Astrocyte of the cerebellum (primary cell): Measurements from ENCODE around the gene OR11A1.

ENCODE experiments used
- DNase-seq: peaks from one replicate; pipeline ENCODE4 v3.0.0-alpha.2; 2011; ENCODE audit warnings: low read depth
- H3K4me3 ChIP-seq: 2 replicates; pipeline ENCODE4 v1.5.1; 2011; ENCODE audit warnings: mild to moderate bottlenecking, low read depth, low read length, moderate library complexity
- in situ Hi-C: cut with HindIII; loops from 2 replicates; pipeline ENCODE4 v1.10.0; 2017; ENCODE audit warnings: low sequenced_read_pairs
- TF ChIP-seq, protein P1 (sequence below): IDR thresholded peaks from 2 replicates; pipeline ENCODE4 v1.5.1; 2012; ENCODE audit warnings: low read length, low read depth, moderate library complexity, mild to moderate bottlenecking; ENCODE audit errors: missing control alignments

OR11A1 gene

DNA sequence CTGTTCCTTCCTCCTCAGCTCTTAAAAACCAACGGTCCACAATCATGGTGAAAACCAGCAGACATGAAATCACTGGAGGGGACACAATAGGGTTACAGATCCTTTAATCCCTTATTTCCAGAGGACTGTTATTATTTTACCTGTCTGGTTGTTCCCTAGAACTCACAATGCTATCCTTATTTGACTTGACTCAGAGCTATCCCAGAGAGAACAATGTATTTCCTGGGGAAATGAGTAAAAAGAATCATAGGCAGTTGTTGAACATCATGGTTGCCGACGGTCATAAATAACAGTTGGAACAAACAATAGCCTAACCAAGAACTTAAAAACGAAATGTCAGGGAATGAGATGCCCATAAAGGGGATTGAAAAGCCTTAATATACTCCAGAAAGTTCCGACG lies 9.4 kb upstream of the OR11A1 start:
- no peak overlapping the region for H3K4me3 ChIP-seq
- in situ Hi-C loops = no loop called here
- TF ChIP-seq, protein P1, sequence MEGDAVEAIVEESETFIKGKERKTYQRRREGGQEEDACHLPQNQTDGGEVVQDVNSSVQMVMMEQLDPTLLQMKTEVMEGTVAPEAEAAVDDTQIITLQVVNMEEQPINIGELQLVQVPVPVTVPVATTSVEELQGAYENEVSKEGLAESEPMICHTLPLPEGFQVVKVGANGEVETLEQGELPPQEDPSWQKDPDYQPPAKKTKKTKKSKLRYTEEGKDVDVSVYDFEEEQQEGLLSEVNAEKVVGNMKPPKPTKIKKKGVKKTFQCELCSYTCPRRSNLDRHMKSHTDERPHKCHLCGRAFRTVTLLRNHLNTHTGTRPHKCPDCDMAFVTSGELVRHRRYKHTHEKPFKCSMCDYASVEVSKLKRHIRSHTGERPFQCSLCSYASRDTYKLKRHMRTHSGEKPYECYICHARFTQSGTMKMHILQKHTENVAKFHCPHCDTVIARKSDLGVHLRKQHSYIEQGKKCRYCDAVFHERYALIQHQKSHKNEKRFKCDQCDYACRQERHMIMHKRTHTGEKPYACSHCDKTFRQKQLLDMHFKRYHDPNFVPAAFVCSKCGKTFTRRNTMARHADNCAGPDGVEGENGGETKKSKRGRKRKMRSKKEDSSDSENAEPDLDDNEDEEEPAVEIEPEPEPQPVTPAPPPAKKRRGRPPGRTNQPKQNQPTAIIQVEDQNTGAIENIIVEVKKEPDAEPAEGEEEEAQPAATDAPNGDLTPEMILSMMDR = no peak
- no peak for DNase-seq

DNA sequence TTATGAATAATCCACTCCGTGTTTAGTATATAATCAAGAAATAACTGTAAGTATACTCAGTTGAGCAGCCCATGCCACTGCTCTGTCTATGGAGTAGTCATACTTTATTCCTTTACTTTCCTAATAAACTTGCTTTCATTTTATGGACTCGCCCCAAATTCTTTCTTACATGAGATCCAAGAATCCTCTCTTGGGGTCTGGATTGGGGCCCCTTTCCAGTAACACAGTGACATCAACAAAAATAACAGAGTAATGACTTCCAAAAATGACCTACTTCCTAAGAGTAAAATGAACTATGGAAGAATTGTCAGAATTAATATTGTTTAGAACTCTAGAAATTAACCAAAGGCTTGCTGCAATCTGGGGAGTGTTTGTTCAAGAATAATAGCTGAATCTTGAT lies 8.9 kb upstream of the OR11A1 start:
- H3K4me3 ChIP-seq = no peak overlapping the region
- in situ Hi-C loops = no loop called here
- no peak for DNase-seq
- TF ChIP-seq, protein P1 = no peak

DNA sequence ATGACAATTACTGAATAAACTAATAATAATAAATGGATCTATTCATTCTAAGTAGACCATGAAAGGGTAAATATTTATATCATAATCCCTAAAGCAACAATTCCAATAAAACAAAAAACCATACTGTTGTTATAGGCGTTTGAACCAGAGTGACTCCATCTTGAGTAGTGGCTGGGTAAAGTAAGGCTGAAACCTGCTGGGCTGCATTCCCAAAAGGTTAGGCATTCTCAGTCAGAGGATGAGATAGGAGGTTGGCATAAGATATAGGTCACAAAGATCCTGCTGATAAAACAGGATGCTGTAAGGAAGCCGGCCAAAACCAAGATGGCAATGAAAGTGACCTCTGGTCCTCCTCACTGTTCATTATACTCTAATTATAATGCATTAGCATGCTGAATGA lies 8.4 kb upstream of the OR11A1 start:
- in situ Hi-C loops = no loop called here
- no peak overlapping the region for H3K4me3 ChIP-seq
- no peak for DNase-seq
- TF ChIP-seq, protein P1 = no peak

DNA sequence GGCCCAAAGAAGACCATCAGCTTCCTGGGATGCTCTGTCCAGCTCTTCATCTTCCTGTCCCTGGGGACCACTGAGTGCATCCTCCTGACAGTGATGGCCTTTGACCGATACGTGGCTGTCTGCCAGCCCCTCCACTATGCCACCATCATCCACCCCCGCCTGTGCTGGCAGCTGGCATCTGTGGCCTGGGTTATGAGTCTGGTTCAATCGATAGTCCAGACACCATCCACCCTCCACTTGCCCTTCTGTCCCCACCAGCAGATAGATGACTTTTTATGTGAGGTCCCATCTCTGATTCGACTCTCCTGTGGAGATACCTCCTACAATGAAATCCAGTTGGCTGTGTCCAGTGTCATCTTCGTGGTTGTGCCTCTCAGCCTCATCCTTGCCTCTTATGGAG lies 5.2 kb upstream of the OR11A1 start:
- DNase-seq = no peak
- TF ChIP-seq, protein P1 = no peak
- H3K4me3 ChIP-seq = no peak overlapping the region
- in situ Hi-C loops = no loop called here

DNA sequence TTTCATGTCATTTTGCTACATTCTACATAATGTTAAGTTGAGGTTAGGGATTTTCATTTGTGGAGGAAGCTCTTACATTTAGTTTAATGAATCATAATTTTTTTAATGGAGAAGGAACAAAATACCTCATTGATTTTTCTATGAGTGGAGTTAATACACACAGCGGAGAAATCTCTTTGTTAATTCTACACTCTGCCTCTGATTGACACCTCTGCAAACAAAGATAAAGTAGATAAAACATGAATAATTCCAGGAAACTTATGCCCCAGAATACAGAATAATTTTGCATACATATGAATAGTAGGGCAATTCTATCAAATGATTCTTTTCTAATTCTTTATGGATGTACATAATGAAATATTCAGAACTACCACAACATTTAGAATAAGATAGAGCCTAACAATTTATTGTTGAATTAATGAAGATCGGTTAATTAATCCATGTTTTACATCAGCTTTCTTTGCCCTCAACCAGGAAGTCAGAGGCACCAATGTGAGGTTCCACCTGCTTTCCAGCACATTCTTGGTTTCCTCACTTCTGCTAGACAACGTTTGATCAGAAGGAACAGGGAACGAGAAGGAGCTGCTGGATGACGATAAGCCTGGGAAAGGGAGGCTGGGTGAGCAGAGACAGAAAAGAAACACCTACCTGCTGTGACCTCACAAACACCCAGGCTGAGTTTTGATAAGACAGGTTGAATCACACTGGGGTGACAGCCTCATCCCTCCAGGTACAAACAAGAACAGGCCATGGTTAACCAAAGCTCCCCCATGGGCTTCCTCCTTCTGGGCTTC lies 4.3 kb upstream of the OR11A1 start:
- no peak for DNase-seq
- TF ChIP-seq, protein P1 = no peak
- H3K4me3 ChIP-seq = no peak overlapping the region
- in situ Hi-C loops = no loop called here

DNA sequence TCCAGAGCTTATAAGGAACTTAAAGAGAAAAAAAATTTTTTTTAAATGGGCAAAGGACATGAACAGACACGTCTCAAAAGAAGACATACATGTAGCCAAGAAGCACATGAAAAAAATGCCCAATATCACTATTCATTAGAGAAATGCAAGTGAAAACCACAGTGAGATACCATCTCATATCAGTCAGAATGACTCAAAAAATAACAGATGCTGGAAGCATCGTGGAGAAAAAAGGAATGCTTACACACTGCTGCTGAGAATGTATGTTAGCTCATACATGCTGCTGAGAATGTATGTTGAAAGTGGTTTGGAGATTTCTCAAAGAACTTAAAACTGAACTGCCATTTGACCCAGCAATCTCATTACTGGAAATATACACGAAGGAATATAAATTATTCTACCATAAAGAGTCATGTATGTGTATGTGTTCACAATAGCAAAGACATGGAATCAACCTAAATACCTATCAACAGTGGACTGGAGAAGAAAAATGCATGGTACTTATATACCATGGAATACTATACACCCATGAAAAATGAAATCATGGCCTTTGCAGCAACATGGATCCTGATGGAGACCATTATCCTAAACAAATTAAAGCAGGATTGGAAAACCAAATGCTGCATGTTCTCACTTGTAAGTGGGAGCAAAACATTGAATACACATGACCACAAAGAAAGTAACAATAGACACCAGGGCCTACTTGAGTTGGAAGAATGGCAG lies 5.2 kb downstream of the OR11A1 start:
- in situ Hi-C loops = no loop called here
- H3K4me3 ChIP-seq = no peak overlapping the region
- DNase-seq = no peak
- TF ChIP-seq, protein P1 = no peak
